Measurements from ENCODE around the gene CFDP1.
"Not testable (repeated sequence)": the region's sequence is repeated elsewhere in the genome, so short reads cannot be mapped to it uniquely, and the experiment has no call there.

CFDP1 gene

GRCh38 chr16:75445298-75445697 lies 12.0 kb upstream of the CFDP1 start:
- Mint-ChIP-seq H3K4me3 (no peak overlapping the region), H3K36me3 (ENCODE audit: low read depth) (peaks cover 10% of the 10 kb centered on the region), H3K27me3 (ENCODE audit: low read depth) (no peaks in the 10 kb centered on the region), H3K27ac (no peak overlapping the region), H3K4me1 (ENCODE audit: low read depth) (peaks cover 5% of the 10 kb centered on the region), H3K9me3 (no peaks in the 10 kb centered on the region)

GRCh38 chr16:75443298-75443697 lies 10.0 kb upstream of the CFDP1 start:
- H3K27me3 Mint-ChIP-seq (ENCODE audit: low read depth) = no peaks in the 10 kb centered on the region
- no peak overlapping the region for H3K27ac Mint-ChIP-seq
- H3K9me3 Mint-ChIP-seq = no peaks in the 10 kb centered on the region
- no peak overlapping the region for H3K4me3 Mint-ChIP-seq
- peaks cover 6% of the 10 kb centered on the region for H3K36me3 Mint-ChIP-seq (ENCODE audit: low read depth)
- H3K4me1 Mint-ChIP-seq (ENCODE audit: low read depth) = peaks cover 1% of the 10 kb centered on the region

- Mint-ChIP-seq H3K27me3 (ENCODE audit: low read depth) (no peaks in the 10 kb centered on the region), H3K27ac (peak overlapping the region; percentile 99), H3K4me3 (peak overlapping the region; percentile 85), H3K9me3 (no peaks in the 10 kb centered on the region), H3K36me3 (ENCODE audit: low read depth) (peaks cover 2% of the 10 kb centered on the region), H3K4me1 (ENCODE audit: low read depth) (peaks cover 17% of the 10 kb centered on the region)
Measured at GRCh38 chr16:75433732-75434413, 570 bp upstream of the CFDP1 start.

- Mint-ChIP-seq H3K36me3 (ENCODE audit: low read depth) (peaks cover 5% of the 10 kb centered on the region), H3K4me3 (no peak overlapping the region), H3K4me1 (ENCODE audit: low read depth) (peaks cover 14% of the 10 kb centered on the region), H3K27ac (no peak overlapping the region), H3K9me3 (no peaks in the 10 kb centered on the region), H3K27me3 (ENCODE audit: low read depth) (no peaks in the 10 kb centered on the region)
Measured at GRCh38 chr16:75429621-75430403, 3.5 kb downstream of the CFDP1 start.

- H3K4me1 Mint-ChIP-seq (ENCODE audit: low read depth); H3K36me3 Mint-ChIP-seq (ENCODE audit: low read depth); H3K9me3 Mint-ChIP-seq; H3K4me3 Mint-ChIP-seq; H3K27ac Mint-ChIP-seq; H3K27me3 Mint-ChIP-seq (ENCODE audit: low read depth): not testable (repeated sequence)
Measured at GRCh38 chr16:75426524-75426923, 6.8 kb downstream of the CFDP1 start.

- not testable (repeated sequence) for H3K4me3 Mint-ChIP-seq; H3K27ac Mint-ChIP-seq; H3K27me3 Mint-ChIP-seq (ENCODE audit: low read depth); H3K36me3 Mint-ChIP-seq (ENCODE audit: low read depth); H3K9me3 Mint-ChIP-seq
- peaks cover 12% of the 10 kb centered on the region for H3K4me1 Mint-ChIP-seq (ENCODE audit: low read depth)
Measured at GRCh38 chr16:75424105-75424762, 9.1 kb downstream of the CFDP1 start.

- Mint-ChIP-seq H3K27me3 (ENCODE audit: low read depth) (no peaks in the 10 kb centered on the region), H3K9me3 (no peaks in the 10 kb centered on the region), H3K27ac (no peak overlapping the region), H3K36me3 (ENCODE audit: low read depth) (peaks cover 2% of the 10 kb centered on the region), H3K4me1 (ENCODE audit: low read depth) (peaks cover 12% of the 10 kb centered on the region), H3K4me3 (no peak overlapping the region)
Measured at GRCh38 chr16:75423723-75424104, 9.6 kb downstream of the CFDP1 start.

- no peaks in the 10 kb centered on the region for H3K36me3 Mint-ChIP-seq (ENCODE audit: low read depth)
- H3K4me1 Mint-ChIP-seq (ENCODE audit: low read depth) = peaks cover 12% of the 10 kb centered on the region
- H3K27me3 Mint-ChIP-seq (ENCODE audit: low read depth) = no peaks in the 10 kb centered on the region
- H3K4me3 Mint-ChIP-seq = no peak overlapping the region
- H3K27ac Mint-ChIP-seq = no peak overlapping the region
- no peaks in the 10 kb centered on the region for H3K9me3 Mint-ChIP-seq
Measured at GRCh38 chr16:75421820-75422126, 11.5 kb downstream of the CFDP1 start.

GRCh38 chr16:75420987-75421819 lies 12.1 kb downstream of the CFDP1 start:
- H3K36me3 Mint-ChIP-seq (ENCODE audit: low read depth) = no peaks in the 10 kb centered on the region
- no peak overlapping the region for H3K4me3 Mint-ChIP-seq
- H3K4me1 Mint-ChIP-seq (ENCODE audit: low read depth) = peaks cover 12% of the 10 kb centered on the region
- H3K27me3 Mint-ChIP-seq (ENCODE audit: low read depth) = no peaks in the 10 kb centered on the region
- no peak overlapping the region for H3K27ac Mint-ChIP-seq
- H3K9me3 Mint-ChIP-seq = no peaks in the 10 kb centered on the region

GRCh38 chr16:75416904-75417565 lies 16.3 kb downstream of the CFDP1 start:
- Mint-ChIP-seq H3K4me1 (ENCODE audit: low read depth) (peaks cover 19% of the 10 kb centered on the region), H3K9me3 (no peaks in the 10 kb centered on the region), H3K27me3 (ENCODE audit: low read depth) (no peaks in the 10 kb centered on the region), H3K27ac (no peak overlapping the region), H3K4me3 (no peak overlapping the region), H3K36me3 (ENCODE audit: low read depth) (peaks cover 2% of the 10 kb centered on the region)

- Mint-ChIP-seq H3K9me3 (no peaks in the 10 kb centered on the region), H3K36me3 (ENCODE audit: low read depth) (peaks cover 6% of the 10 kb centered on the region), H3K4me1 (ENCODE audit: low read depth) (peaks cover 10% of the 10 kb centered on the region), H3K27ac (no peak overlapping the region), H3K27me3 (ENCODE audit: low read depth) (no peaks in the 10 kb centered on the region), H3K4me3 (no peak overlapping the region)
Measured at GRCh38 chr16:75415169-75415905, 18.0 kb downstream of the CFDP1 start.

- no peak overlapping the region for H3K27ac Mint-ChIP-seq
Measured at GRCh38 chr16:75413951-75414350, 19.4 kb downstream of the CFDP1 start.

GRCh38 chr16:75406943-75407342 lies 26.4 kb downstream of the CFDP1 start:
- Mint-ChIP-seq H3K4me3 (no peak overlapping the region), H3K9me3 (no peaks in the 10 kb centered on the region), H3K27ac (no peak overlapping the region), H3K4me1 (ENCODE audit: low read depth) (no peaks in the 10 kb centered on the region), H3K27me3 (ENCODE audit: low read depth) (no peaks in the 10 kb centered on the region), H3K36me3 (ENCODE audit: low read depth) (peaks cover 9% of the 10 kb centered on the region)

More at GRCh38 chr16:75413951-75414350, 19.4 kb downstream of the CFDP1 start:
- H3K36me3 Mint-ChIP-seq (ENCODE audit: low read depth) = peaks cover 9% of the 10 kb centered on the region
- H3K27me3 Mint-ChIP-seq (ENCODE audit: low read depth) = no peaks in the 10 kb centered on the region
- no peaks in the 10 kb centered on the region for H3K9me3 Mint-ChIP-seq
- no peak overlapping the region for H3K4me3 Mint-ChIP-seq
- H3K4me1 Mint-ChIP-seq (ENCODE audit: low read depth) = peaks cover 7% of the 10 kb centered on the region

All from T-helper 1 cell treated with Interleukin-12 subunit alpha and Interleukin-12 subunit beta and Interleukin-4 antibody, amounts not matched to agents 30 μg/mL and 1 μg/mL, for 36 hours (primary cell).